Neural progenitor cell (in vitro differentiated cells): ENCODE results near the gene GSE1.

Experiments used
- EZH2 ChIP-seq: fragments of 200-600 bp; sonication (generic); IDR thresholded peaks from 2 replicates; pipeline ENCODE4 v1.6.1; 2017; ENCODE audit warnings: antibody characterized with exemption, mild to moderate bottlenecking, moderate library complexity
- EZH2phosphoT487 ChIP-seq: fragments of 200-600 bp; sonication (generic); IDR thresholded peaks from 2 replicates; pipeline ENCODE4 v1.6.1; 2017; ENCODE audit warnings: antibody characterized with exemption
- TF ChIP-seq, protein P1 (sequence below): fragments of 200-600 bp; sonication (generic); IDR thresholded peaks from 2 replicates; pipeline ENCODE4 v1.5.1; 2017; ENCODE audit warnings: antibody characterized with exemption, mild to moderate bottlenecking

DNA sequence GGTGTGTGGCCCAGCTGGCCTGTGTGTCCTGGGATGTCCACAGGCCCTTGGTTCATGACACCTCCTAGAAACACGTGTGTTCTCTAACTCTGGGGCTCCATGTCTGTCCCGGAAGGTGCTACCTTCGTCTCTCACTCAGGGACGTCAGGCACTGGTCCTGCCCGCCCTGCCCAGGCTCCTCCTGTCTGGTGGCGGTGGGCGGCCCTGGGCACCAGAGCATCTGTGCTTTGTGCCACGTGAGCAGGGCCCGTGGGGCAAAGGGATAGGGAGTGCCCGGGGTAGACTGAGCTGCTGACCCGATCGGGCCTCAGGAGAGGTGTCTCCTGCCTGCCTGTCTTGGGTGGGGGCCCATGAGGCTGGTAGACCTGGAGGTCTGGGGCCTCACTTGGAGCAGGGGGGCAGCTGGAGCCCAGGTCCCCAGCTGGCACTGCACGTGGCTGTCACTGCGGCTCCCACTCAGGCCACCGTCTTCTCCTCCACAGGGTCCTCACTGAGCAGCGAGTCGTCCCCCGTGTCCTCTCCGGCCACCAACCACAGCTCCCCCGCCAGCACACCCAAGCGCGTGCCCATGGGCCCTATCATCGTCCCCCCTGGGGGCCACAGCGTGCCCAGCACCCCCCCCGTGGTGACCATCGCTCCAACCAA lies 35.1 kb downstream of the GSE1 start:
- TF ChIP-seq, protein P1, sequence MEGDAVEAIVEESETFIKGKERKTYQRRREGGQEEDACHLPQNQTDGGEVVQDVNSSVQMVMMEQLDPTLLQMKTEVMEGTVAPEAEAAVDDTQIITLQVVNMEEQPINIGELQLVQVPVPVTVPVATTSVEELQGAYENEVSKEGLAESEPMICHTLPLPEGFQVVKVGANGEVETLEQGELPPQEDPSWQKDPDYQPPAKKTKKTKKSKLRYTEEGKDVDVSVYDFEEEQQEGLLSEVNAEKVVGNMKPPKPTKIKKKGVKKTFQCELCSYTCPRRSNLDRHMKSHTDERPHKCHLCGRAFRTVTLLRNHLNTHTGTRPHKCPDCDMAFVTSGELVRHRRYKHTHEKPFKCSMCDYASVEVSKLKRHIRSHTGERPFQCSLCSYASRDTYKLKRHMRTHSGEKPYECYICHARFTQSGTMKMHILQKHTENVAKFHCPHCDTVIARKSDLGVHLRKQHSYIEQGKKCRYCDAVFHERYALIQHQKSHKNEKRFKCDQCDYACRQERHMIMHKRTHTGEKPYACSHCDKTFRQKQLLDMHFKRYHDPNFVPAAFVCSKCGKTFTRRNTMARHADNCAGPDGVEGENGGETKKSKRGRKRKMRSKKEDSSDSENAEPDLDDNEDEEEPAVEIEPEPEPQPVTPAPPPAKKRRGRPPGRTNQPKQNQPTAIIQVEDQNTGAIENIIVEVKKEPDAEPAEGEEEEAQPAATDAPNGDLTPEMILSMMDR: no peak
- TF ChIP-seq EZH2 (no peak), EZH2phosphoT487 (no peak)
